ENCODE data around the gene GP1BB. TPM values are rescaled to one million over a fixed set of nuclear protein-coding genes. Genes with fewer than 3 reads are reported as not detected.

The GP1BB gene
- total and polyA plus RNA-seq, 2 of the 13 experiments (the other 11 are each of a cell fraction or from before 2014, with no cell fraction given) = not detected

DNA sequence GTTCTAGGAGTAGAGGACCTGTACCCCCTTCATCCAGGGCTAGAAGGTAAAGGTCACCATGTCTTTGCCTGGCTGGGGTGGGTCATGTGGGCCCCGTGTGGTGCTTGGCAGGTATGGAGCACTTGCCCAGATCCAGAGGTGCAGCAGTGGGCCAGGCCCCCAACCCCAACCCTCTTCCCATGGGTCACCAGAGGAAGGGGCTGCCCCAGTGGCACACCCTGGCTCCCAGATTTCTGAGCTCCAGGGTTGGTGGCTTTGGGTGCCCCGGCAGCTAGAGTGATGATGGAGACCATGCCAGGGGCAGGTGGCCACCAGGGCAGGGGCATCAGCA lies 2.4 kb upstream of the GP1BB start (continued):
- no peak for TF ChIP-seq ETV5 (CRISPR knock-in tag; IDR thresholded peaks at IDR 0.05; ENCODE audit: borderline replicate concordance)
- no peak for TF ChIP-seq FOXP1 (IDR thresholded peaks at IDR 0.05)
- no peak for TF ChIP-seq FOXP1 (CRISPR knock-in tag; IDR thresholded peaks at IDR 0.05)
- no peak for TF ChIP-seq GABPA (IDR thresholded peaks at IDR 0.05; ENCODE audit: low read depth, low read length)
- TF ChIP-seq GABPA (CRISPR knock-in tag; IDR thresholded peaks at IDR 0.05; ENCODE audit: low read depth) = no peak
- TF ChIP-seq, protein P1, sequence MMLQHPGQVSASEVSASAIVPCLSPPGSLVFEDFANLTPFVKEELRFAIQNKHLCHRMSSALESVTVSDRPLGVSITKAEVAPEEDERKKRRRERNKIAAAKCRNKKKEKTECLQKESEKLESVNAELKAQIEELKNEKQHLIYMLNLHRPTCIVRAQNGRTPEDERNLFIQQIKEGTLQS (CRISPR knock-in tag; IDR thresholded peaks at IDR 0.05) = no peak
- TF ChIP-seq PCBP2 (optimal IDR thresholded peaks at IDR 0.05; ENCODE audit: low read depth, low read length, poor library complexity, severe bottlenecking) = no peak
- TF ChIP-seq, protein P2, sequence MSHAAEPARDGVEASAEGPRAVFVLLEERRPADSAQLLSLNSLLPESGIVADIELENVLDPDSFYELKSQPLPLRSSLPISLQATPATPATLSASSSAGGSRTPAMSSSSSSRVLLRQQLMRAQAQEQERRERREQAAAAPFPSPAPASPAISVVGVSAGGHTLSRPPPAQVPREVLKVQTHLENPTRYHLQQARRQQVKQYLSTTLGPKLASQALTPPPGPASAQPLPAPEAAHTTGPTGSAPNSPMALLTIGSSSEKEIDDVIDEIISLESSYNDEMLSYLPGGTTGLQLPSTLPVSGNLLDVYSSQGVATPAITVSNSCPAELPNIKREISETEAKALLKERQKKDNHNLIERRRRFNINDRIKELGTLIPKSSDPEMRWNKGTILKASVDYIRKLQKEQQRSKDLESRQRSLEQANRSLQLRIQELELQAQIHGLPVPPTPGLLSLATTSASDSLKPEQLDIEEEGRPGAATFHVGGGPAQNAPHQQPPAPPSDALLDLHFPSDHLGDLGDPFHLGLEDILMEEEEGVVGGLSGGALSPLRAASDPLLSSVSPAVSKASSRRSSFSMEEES (CRISPR knock-in tag; IDR thresholded peaks at IDR 0.05) = no peak

DNA sequence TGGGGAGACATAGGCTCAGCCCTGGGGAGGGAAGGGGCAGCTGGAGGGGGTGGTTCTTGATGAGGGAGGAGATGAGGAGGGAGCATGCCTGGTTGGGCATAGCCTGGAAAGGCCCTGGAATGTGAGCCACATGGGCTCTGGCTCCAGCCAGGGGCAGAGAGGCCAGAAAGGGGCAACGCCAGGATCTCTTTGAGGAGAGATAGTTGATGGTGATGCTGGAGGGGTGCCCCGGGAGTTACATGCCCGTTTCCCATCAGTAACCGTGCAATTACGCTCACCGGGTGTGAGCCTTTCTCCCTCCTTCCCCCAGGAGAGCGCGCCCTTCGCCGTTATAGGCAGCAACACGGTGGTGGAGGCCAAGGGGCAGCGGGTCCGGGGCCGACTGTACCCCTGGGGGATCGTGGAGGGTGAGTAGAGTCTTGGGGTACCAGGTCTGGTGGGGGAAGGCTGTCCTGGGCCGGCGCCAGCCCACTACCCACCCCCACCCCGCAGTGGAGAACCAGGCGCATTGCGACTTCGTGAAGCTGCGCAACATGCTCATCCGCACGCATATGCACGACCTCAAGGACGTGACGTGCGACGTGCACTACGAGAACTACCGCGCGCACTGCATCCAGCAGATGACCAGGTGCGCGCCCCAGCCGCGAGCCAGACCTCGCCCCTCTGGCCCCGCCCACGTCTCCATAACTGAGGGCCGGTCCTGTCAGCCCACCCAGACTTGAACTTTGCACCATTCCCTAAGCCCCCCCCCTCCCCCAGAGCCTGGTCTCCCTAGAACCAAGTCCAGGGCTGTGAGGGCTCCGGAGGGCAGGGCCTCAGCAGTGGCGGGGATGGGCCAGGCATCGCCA lies 1.8 kb upstream of the GP1BB start:
- no peak for FAIRE-seq
- Histone ChIP-seq H3K36me3 (replicated peaks in 1 of 2; ENCODE audit: control insufficient read depth in 1 of 2, insufficient read depth in 2 of 2, low read length in 2 of 2) (no peaks in the 10 kb centered on the region), H3K9ac (ENCODE audit: insufficient read depth, low read depth, low read length) (no peak overlapping the region), H3K4me2 (ENCODE audit: low read depth, low read length) (peak overlapping the region; percentile 12; the same call in 1 of the 2 replicates), H3K79me2 (ENCODE audit: insufficient read depth, low read length) (no peaks in the 10 kb centered on the region), H4K20me1 (ENCODE audit: insufficient read depth, low read length) (0 out of 2 replicates have a peak, but pooled peaks cover 8% of the 10 kb centered on the region), H3K4me1 (ENCODE audit: insufficient read depth, low read length) (peaks cover 37% of the 10 kb centered on the region), H3K27me3 (ENCODE audit: control insufficient read depth in 1 of 2, insufficient read depth in 2 of 2, low read length in 2 of 2) (peaks cover 20 to 79% of the 10 kb centered on the region in 2 experiments), H2AFZ (ENCODE audit: low read length) (no peak overlapping the region), H3K4me3 (replicated peaks in 1 of 3; ENCODE audit: insufficient read depth in 1 of 3, low read depth in 2 of 3, low read length in 3 of 3) (peak overlapping the region in 1 of 3 experiments; percentile 73; a peak in 2 of 6 replicates), H3K9me3 (ENCODE audit: low read length) (no peaks in the 10 kb centered on the region), H3K27ac (ENCODE audit: extremely low read length, insufficient read depth, low read length) (no peak overlapping the region)
- DNase-seq (ENCODE audit: low spot score) = peak; percentile 32
- ChIA-PET CTCF (ENCODE audit: low intra/inter-chr PET ratio, low total read pairs) (no interaction called here), POLR2A (no interaction called here)
- in situ Hi-C loops (cut with HindIII; ENCODE audit: extremely low pct_ligation_motif_present, low pct_unique_long_range_greater_than_20kb) = loop anchor here (5.0 kb wide), 1 partner anchor 44 kb away; no protein-coding TSS in a partner anchor
- intact Hi-C loops (cut with micrococcal nuclease; ENCODE audit: unreplicated experiment) = no loop called here
- WGBS (ENCODE audit: low lambda C conversion rate) = 46% methylated on average over 14 of the region's 44 CpGs
- peak; percentile 6; the same call in 1 of the 3 replicates for ATAC-seq
- BruUV-seq (replicated peaks) = no TSS peak
- peak; percentile 35; the same call in 1 of the 2 replicates for TF ChIP-seq HNF4G (IDR thresholded peaks at IDR 0.05; ENCODE audit: borderline replicate concordance, low read depth, low read length)
- TF ChIP-seq HNF4G (CRISPR knock-in tag; IDR thresholded peaks at IDR 0.05; ENCODE audit: borderline replicate concordance, low read depth) = no peak
- TF ChIP-seq, protein P3, sequence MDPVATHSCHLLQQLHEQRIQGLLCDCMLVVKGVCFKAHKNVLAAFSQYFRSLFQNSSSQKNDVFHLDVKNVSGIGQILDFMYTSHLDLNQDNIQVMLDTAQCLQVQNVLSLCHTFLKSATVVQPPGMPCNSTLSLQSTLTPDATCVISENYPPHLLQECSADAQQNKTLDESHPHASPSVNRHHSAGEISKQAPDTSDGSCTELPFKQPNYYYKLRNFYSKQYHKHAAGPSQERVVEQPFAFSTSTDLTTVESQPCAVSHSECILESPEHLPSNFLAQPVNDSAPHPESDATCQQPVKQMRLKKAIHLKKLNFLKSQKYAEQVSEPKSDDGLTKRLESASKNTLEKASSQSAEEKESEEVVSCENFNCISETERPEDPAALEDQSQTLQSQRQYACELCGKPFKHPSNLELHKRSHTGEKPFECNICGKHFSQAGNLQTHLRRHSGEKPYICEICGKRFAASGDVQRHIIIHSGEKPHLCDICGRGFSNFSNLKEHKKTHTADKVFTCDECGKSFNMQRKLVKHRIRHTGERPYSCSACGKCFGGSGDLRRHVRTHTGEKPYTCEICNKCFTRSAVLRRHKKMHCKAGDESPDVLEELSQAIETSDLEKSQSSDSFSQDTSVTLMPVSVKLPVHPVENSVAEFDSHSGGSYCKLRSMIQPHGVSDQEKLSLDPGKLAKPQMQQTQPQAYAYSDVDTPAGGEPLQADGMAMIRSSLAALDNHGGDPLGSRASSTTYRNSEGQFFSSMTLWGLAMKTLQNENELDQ (CRISPR knock-in tag; IDR thresholded peaks at IDR 0.05; ENCODE audit: borderline replicate concordance) = no peak
- TF ChIP-seq, protein P4, sequence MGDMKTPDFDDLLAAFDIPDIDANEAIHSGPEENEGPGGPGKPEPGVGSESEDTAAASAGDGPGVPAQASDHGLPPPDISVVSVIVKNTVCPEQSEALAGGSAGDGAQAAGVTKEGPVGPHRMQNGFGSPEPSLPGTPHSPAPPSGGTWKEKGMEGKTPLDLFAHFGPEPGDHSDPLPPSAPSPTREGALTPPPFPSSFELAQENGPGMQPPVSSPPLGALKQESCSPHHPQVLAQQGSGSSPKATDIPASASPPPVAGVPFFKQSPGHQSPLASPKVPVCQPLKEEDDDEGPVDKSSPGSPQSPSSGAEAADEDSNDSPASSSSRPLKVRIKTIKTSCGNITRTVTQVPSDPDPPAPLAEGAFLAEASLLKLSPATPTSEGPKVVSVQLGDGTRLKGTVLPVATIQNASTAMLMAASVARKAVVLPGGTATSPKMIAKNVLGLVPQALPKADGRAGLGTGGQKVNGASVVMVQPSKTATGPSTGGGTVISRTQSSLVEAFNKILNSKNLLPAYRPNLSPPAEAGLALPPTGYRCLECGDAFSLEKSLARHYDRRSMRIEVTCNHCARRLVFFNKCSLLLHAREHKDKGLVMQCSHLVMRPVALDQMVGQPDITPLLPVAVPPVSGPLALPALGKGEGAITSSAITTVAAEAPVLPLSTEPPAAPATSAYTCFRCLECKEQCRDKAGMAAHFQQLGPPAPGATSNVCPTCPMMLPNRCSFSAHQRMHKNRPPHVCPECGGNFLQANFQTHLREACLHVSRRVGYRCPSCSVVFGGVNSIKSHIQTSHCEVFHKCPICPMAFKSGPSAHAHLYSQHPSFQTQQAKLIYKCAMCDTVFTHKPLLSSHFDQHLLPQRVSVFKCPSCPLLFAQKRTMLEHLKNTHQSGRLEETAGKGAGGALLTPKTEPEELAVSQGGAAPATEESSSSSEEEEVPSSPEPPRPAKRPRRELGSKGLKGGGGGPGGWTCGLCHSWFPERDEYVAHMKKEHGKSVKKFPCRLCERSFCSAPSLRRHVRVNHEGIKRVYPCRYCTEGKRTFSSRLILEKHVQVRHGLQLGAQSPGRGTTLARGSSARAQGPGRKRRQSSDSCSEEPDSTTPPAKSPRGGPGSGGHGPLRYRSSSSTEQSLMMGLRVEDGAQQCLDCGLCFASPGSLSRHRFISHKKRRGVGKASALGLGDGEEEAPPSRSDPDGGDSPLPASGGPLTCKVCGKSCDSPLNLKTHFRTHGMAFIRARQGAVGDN (CRISPR knock-in tag; IDR thresholded peaks at IDR 0.05) = peak; percentile 39
- 0 out of 2 replicates have a peak, but pooled peaks have one; percentile 45 for TF ChIP-seq ZBTB7B (CRISPR knock-in tag; IDR thresholded peaks at IDR 0.05)

Measured in HepG2 (cell line).